ENCODE measurements around the gene HNRNPM. TPM values are rescaled to one million over a fixed set of nuclear protein-coding genes. Genes with fewer than 3 reads are reported as not detected.

The HNRNPM gene
- total RNA-seq, 1 donor from 2014 or later = 43.6 TPM

DNA sequence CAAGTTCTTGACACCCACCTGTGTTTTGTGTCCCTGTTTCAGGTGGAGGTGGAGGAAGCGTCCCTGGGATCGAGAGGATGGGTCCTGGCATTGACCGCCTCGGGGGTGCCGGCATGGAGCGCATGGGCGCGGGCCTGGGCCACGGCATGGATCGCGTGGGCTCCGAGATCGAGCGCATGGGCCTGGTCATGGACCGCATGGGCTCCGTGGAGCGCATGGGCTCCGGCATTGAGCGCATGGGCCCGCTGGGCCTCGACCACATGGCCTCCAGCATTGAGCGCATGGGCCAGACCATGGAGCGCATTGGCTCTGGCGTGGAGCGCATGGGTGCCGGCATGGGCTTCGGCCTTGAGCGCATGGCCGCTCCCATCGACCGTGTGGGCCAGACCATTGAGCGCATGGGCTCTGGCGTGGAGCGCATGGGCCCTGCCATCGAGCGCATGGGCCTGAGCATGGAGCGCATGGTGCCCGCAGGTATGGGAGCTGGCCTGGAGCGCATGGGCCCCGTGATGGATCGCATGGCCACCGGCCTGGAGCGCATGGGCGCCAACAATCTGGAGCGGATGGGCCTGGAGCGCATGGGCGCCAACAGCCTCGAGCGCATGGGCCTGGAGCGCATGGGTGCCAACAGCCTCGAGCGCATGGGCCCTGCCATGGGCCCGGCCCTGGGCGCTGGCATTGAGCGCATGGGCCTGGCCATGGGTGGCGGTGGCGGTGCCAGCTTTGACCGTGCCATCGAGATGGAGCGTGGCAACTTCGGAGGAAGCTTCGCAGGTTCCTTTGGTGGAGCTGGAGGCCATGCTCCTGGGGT lies 41.0 kb downstream of the HNRNPM start:
- DNase-seq (ENCODE audit: low read depth) = no peak

DNA sequence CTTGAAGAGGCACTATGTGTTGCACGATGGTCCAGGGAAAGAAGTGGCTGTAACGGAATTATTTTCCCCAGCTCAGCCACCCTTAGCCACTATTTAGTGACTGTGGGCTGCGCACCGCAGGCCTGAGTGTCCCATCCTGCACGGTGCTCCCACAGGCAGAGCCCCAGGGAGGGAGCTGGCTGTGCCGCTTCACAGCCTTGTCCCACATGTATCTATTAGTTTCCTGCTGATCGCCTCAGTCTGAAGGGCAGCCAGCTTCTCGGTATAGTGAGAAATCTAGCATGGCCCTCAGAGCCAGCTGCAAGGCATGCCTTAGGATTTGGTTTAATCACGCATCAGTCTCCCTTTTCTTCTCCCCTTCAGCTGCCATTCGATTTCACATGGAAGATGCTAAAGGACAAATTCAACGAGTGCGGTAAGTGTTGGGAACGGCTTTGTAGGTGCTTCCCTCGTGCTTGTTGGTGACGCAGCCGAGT lies 41.9 kb downstream of the HNRNPM start:
- DNase-seq (ENCODE audit: low read depth) = no peak

DNA sequence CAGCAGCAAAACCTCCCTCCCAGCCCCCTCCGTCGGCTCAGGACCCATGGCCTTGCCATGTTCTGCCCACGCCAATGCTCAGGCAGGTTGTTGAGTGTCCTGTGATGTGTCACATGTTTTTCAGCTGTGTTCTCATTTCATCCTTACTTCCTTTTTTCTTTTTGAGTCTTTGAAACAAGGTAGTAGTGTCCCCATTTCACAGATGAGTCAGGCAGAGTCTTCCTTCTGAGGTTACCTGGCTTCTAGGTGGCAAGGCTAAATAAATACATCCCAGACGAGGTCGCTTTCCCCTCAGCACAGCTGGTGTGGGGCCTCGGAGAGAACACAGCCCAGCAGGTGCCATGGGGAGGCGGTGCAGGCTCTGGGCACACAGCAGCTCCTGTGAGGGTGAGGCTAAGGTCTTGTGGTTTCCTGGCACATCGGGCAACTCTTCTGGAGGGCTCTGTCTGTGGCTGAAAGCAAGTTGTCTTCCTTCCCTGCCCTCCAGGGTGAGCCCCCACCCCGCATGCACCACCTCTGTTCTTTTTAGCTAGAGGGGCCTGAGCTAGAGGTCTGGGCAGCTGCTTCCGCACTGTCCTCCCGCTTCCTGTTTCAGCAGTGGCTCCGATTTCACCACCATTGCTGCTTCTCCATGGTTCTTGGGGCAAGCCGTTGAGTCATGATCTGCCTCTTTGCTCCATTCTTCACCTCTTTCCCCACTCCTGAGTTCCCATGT lies 42.5 kb downstream of the HNRNPM start:
- peak; percentile 52 for DNase-seq (ENCODE audit: low read depth)

DNA sequence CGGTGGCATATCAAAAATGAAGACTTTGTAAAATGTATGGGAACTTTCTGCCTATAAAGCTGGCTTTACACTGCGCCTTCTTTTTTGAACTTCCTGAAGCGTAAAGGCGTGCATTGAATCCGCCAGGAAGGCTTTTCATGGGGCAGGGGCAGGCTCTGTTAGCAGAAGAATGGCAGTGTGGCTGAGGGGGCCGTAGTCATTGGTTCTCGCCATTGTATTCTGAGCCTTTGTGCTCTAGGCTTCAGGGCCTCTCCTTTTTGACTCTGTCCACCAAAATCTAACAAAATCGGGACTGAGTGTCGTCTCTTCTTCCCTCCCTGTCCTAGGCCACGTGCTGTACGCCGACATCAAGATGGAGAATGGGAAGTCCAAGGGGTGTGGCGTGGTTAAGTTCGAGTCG lies 43.6 kb downstream of the HNRNPM start:
- DNase-seq (ENCODE audit: low read depth) = no peak

DNA sequence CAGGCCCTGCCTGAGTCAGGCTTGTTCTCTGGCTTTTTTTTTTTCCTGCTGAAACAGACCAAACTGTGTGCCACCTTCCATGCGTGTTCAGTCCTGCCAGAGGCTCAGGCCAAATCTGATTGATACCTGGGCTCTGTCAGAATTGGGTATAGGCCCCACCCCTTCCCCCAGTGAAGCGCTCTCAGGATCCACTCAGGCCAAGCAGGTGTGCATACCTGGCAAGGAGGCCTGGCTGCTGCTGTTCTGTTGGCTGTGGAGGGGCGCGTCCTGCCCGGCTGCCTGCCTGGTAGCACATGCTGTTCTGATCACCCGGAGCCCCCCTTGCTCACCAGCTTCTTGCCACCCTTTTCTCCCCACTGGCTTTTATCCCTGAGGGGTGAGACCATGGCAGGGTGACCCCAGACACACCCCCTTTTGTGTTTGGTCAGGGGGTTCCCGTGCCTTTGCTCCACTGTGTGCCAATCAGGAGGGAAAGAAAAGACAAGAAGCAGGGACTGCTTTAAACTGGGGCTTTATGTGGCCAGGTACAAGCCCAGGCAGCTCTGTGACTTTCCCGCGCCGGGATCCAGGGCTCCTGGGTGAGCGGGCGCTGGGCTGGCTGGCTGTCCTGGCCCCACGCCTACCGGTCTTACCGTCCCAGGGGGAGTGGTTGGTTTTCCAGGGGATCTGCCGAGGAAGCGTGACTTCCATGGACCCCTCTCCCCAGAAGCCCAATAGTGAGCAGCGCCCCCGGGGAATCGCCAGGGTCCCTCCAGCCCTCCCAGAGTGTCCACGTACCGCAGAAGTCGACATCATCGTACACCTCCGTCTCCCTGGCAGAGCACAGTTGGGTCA lies 45.0 kb downstream of the HNRNPM start:
- no peak for DNase-seq (ENCODE audit: low read depth)

DNA sequence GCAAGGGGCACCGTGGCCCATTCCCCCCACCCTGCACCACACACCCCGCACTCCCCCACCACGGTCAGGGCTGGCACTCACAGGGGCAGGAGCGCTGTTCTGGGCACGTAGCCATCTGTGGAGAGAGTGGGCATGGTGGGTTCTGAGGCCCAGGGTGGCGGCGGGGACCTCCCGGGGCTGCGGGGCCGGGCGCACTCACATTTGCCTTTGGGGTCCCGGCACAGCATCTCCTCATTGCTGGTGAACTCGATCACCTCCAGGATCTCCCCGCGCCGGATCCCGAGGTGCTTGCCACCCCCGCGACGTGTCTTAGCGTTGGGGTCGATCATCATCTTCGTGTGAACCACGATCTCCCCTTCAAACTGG lies 45.6 kb downstream of the HNRNPM start:
- DNase-seq (ENCODE audit: low read depth) = no peak

DNA sequence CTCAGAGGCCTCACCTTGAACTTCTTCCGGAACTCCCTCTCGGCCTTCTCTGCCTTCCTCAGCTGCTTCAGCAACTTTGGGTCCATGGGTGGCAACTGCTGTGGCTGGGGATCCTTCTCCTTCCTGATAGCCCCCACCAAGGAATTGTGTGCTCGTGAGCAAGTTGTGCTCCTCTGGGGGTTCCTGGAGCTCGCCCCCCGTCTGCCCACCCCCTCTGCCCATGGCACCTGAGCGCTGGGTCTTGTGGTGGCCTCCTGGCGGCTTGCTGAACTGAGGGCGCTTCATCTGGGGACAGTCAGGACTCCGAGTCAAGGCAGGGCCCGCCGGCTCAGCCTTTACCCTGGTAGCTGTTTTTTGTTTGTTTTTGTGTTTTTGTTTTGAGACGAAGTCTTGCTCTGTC lies 46.1 kb downstream of the HNRNPM start:
- DNase-seq (ENCODE audit: low read depth) = no peak

DNA sequence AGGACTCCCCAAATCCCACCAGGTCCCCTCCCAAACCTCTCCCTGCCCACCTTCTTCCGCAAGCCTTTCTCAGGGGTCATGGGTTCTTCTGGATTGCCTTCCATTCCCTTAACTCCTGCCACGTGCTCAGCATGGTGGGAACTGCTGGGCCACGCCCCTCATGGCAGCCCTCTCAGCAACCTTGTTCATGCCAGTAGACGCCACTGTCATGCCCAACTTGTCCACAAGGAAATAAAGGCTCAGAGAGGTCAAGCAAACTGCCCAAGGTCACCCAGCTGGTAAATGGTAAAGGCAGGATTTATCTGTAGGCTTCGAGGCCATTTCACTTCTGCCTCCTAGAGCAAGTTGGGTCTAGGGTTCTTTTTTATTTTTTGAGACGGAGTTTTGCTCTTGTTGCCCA lies 46.8 kb downstream of the HNRNPM start:
- DNase-seq (ENCODE audit: low read depth) = no peak

DNA sequence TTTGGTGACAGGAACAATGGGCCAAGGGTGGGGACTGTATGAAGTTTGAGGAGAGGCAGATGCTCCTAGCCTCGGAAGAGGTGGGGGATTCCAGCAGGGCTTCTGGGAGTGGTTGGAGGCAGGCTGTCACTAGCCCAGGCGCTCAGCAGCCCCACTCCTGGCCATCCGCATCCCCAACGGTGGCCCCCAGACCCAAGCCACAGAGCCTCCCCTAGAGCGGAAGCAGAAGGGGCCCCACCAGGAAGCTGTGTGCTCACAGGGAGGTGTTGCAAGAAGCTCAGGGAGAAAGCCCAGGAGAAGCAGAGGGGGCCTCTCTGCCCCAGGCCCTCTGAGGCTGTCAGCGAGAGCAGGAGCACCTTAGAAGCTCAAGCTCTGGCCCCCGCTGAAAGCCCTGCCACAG lies 49.4 kb downstream of the HNRNPM start:
- no peak for DNase-seq (ENCODE audit: low read depth)

DNA sequence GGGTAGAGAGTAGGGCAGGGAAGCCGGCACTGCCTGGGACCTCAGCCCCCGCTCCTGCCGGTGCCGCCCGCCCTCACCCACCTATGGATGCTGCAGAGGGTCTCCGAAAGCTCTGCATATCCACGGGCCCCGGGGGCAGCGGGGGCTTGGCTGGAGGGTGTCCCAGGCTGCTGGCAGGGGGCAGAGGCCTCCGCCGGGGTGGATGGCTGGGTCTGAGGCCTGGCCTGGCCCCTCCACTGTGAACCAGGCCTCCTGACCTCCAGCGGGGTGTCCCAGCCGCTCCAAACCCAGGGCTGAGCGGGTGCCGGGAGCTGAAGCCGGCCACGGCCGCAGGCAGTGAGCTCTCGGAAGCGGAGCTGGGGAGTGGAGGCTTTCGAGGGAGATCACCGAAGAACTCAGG lies 53.5 kb downstream of the HNRNPM start:
- DNase-seq (ENCODE audit: low read depth) = no peak

DNA sequence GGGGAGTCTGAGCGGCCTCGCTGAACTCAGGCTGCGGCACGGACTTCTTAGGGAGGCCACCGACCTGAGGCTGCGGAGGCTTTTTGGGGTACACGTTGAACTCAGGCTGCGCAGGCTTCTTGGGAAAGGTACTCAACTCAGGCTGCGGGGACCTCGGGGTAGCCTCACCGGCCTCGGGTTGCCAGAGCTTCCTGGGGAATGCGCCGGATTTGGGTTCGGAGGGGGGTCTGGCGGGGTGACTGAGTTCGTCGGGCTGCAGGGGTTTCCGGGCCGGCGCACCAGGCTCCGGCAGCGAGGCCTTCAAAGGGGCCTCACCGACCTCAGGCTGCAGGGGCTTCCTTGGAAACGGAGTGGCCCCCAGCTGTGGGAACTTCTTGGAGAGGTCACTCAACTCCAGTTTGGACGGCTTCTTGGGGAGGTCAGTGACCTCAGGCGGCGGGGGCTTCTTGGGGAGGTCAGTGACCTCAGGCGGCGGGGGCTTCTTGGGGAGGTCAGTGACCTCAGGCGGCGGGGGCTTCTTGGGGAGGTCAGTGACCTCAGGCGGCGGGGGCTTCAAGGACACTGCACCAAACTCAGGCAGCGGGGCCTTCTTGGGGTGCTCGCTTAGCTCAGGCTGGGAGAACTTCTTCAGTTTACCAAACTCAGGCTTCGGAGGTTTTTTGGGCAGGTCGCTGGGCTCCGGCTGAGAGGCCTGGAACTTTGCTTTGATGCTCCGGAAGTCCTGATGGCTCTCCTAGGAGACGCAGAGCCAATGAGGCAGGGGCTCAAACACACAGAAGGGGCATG lies 54.5 kb downstream of the HNRNPM start:
- DNase-seq (ENCODE audit: low read depth) = no peak

DNA sequence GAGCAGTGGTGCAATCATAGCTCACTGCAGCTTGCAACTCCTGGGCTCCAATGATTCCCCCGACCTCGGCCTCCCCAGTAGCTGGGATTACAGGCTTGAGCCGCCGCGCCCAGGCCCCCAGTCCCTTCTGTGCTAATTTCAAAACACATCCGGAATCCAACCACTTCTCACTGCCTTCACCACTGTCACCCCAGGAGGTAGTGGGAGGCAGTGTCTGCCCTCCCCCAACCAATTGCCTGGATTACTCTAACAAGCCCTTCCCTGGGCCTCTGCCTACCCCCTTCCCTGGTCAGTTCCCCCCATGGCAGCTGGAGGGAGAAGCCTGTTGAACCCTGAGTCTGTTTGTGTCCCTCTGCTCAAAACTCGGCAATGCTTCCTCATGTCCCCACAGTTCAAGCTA lies 55.4 kb downstream of the HNRNPM start:
- no peak for DNase-seq (ENCODE audit: low read depth)

DNA sequence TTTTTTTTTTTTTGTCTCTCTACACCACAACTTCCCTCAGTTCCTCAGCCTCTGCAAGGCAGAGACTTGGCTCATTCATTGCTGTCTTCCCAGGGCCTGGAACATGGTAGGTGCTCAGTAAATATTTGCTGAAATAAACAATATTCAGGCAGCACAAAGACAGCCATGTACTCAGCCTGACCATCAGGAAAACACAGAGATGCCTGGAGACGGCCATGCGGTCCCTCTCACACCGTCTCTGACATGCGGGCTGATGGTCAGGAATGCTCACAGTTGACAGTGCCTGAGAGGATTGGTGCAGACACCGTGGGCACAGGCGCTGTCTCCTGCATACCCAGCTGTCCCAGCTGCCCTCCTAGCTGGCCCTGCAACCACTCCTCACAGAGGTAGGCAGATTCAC lies 56.7 kb downstream of the HNRNPM start:
- peak; percentile 60 for DNase-seq (ENCODE audit: low read depth)

DNA sequence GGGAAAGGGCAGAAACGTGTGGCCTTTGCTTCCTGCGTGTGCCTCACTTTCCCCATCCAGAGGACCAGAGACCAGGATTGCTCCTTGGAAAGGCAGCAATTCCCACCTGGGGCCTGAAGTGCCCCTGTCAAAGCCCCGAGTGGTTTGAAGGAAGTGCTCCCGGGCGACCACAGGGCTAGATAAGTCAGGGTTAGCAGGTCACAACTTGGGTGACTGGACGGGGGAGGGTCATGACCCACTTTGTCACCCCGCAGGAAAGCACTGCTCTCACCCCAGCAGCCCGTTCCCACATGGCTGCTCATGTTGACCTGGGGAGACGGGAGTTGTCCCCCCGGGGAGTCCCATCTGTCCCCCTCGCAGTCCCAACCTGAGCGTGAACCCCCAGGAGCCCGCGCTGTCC lies 57.2 kb downstream of the HNRNPM start:
- DNase-seq (ENCODE audit: low read depth) = no peak

DNA sequence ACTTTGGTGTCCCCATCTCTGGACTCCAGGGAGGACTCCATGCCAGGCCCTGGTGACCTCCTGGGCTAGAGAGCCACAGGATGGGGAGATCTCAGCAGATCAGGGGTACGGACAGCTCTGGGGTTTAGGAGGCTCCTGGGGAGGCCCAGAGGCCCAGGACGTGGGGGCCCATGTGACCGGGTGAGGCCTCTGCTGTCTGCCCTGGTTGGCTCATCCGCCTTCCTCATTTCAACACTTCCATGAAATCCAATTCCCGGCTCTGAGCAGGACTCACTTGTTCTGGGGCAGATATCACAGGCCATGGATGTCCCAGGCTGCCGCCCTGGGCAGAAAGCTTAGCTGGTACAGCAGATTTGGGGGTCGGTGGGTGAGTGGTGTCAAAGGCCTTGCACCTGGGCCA lies 58.7 kb downstream of the HNRNPM start:
- DNase-seq (ENCODE audit: low read depth) = no peak

DNA sequence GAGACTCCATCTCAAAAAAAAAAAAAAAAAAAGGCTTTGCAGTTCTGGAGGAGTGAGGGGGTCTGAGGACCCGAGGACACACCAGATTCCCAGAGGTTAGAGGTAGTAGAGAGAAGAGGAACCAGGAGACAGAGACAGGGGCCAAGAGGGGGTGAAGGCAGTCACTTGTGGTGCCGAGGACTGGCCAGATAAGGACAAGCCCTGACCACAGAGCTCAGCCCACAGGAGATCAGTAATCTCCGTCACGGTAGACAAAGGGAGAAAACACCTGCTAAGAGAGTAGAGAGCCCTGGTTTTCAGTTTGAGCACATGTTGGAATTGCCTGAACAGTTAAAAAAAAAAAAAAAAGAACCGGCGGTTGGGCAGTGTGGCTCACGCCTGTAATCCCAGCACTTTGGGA lies 59.4 kb downstream of the HNRNPM start:
- DNase-seq (ENCODE audit: low read depth) = peak; percentile 29

DNA sequence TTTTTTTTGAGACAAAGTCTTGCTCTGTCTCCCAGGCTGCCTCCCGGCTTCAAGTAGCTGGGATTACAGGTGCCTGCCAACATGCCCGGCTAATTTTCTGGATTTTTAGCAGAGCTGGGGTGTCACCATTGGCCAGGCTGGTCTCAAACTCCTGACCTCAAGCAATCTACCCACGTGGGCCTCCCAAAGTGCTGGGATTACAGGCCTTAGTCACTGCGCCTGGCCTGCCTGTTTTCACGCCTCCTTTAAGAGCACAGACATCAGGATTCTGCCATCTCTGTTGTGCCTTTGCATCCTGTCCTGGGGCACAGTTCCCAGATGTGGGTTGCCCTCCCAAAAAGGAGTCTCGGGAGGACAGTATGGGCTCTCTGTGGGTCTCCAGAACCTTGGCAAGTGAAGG lies 60.1 kb downstream of the HNRNPM start:
- no peak for DNase-seq (ENCODE audit: low read depth)

DNA sequence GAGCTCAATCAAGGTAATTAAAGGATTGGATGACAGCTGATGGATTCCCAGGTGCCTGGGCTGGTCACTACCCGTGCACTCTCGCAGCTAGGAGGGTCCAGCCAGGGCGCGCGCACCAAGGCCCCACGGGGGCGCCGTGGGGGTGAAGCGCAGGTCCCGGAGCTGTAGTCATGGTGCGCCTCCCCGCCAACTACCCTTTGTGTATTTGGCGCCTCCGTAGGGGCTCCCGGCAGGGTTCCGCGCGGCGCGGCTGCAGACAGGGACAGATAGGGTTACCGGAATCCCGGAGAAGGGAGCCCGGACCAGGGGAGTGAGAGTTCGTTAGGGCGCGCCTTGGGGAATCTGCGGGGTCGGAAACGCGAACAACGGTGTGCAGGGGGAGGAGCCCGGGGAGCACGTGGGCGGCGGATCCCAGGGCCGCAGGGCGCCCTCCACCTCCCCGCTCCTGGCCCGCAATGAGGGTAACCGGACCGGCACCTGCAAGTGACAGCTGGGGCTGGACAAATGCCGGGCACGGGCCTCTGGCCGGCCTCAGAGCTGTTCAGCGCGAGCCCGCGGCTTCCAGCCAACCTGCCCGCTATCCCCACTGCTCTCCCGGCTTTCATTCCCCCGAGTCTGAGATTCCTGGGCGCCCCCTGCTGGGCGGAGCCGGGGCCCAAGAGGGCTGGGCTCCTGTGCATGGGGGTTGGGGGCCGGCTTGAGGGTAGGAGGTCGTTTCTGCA lies 61.1 kb downstream of the HNRNPM start:
- DNase-seq (ENCODE audit: low read depth) = peak; percentile 83

DNA sequence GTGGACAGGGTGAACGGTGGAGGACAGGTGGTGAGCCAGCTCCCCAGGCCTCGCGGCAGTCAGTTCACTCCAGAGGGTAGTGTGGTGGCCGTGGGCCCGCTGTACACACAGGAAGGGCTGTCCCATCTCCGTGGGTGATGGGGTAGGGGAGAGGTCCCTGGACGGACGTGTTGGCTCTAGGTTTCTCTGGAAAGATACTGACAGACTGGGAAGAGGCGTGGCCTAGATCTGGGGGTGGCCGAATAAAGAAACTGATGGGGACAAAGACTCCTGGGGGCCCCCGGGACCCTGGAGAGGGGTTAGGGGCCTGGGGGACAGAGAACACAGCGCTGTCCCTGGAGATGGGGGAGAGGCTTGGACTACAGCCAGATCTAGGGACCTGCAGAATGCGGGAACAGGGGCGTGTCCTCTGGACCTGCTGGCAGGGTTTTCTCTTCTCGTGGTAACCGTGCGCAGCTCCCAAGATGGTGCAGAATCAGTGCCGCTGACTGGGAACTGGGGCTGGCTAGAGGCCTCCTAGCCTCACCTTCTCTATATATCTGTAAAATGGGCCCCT lies 61.7 kb downstream of the HNRNPM start:
- DNase-seq (ENCODE audit: low read depth) = no peak

DNA sequence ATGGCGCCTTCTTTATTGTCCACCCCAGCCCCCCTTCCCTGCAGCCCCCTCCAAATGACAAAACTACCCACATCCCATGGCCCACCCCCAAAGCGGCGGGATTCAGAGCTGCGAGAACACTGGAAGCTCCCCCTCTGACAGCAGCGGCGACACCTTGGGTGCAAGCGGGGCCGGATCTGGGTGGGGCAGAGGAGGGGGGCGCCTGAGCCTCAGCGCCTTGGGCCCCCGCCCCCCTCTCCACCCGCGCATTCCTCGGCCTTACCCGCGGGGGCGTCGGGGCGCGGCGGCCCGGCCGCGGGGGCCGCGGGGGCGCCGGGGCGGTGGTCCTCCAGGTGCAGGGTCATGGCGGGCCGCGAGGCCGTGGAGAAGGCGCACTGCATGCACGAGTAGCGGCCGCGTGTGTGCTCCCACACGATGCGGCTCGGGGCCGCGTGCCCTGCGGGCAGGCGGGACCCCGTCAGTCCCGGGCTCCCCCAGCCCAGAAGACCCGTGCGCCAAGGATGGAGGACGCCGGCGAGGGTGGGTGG lies 65.9 kb downstream of the HNRNPM start:
- DNase-seq (ENCODE audit: low read depth) = no peak

Measured in myocyte (in vitro differentiated cells).